ENCODE measurements around the gene VPS37B.
"Not testable (repeated sequence)": the region's sequence is repeated elsewhere in the genome, so short reads cannot be mapped to it uniquely, and the experiment has no call there.

Gene VPS37B

DNA sequence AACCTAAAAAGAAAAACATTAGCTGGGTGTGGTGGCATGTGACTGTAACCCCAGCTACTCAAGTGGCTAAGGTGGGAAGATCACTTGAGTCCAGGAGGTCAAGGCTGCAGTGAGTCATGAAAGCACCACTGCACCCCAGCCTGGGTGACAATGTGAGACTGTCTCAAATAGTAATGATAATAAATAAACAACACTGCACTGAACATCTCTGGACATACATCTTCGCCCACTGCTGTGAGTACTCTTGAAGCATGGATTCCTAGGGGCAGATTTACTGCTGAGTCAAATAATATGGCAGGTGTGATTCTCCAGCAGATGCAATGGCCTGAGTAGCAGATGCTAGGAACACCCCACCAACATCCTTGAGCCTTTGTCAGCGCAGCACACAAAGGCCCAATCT, 46.7 kb upstream of the VPS37B start:
- no peaks in the 10 kb centered on the region for H4K20me1 ChIP-seq (ENCODE audit: insufficient read depth, low read length)
- no peaks in the 10 kb centered on the region for H3K36me3 ChIP-seq (replicated peaks; ENCODE audit: low read depth, low read length)
- H3K4me2 ChIP-seq (ENCODE audit: low read length): no peak overlapping the region
- H3K27ac ChIP-seq (ENCODE audit: low read length): no peak overlapping the region
- H3K9ac ChIP-seq (ENCODE audit: low read length): no peak overlapping the region
- H3K27me3 ChIP-seq (ENCODE audit: low read depth, low read length): peaks cover 10% of the 10 kb centered on the region; the same call in 1 of the 2 replicates
- no peak overlapping the region for H3K4me3 ChIP-seq (ENCODE audit: low read length)
- TF ChIP-seq, protein P1, sequence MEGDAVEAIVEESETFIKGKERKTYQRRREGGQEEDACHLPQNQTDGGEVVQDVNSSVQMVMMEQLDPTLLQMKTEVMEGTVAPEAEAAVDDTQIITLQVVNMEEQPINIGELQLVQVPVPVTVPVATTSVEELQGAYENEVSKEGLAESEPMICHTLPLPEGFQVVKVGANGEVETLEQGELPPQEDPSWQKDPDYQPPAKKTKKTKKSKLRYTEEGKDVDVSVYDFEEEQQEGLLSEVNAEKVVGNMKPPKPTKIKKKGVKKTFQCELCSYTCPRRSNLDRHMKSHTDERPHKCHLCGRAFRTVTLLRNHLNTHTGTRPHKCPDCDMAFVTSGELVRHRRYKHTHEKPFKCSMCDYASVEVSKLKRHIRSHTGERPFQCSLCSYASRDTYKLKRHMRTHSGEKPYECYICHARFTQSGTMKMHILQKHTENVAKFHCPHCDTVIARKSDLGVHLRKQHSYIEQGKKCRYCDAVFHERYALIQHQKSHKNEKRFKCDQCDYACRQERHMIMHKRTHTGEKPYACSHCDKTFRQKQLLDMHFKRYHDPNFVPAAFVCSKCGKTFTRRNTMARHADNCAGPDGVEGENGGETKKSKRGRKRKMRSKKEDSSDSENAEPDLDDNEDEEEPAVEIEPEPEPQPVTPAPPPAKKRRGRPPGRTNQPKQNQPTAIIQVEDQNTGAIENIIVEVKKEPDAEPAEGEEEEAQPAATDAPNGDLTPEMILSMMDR (IDR thresholded peaks at IDR 0.05; ENCODE audit: low read depth, low read length): no peak
- TF ChIP-seq EZH2phosphoT487 (IDR thresholded peaks at IDR 0.05; ENCODE audit: low read depth): no peak
- no peaks in the 10 kb centered on the region for H3K79me2 ChIP-seq (ENCODE audit: low read length)
- H2AFZ ChIP-seq (ENCODE audit: low read depth, low read length): no peak overlapping the region
- H3K9me3 ChIP-seq (ENCODE audit: insufficient read depth, low read length): no peaks in the 10 kb centered on the region
- peaks cover 7% of the 10 kb centered on the region; the same call in 1 of the 2 replicates for H3K4me1 ChIP-seq (ENCODE audit: low read length)

DNA sequence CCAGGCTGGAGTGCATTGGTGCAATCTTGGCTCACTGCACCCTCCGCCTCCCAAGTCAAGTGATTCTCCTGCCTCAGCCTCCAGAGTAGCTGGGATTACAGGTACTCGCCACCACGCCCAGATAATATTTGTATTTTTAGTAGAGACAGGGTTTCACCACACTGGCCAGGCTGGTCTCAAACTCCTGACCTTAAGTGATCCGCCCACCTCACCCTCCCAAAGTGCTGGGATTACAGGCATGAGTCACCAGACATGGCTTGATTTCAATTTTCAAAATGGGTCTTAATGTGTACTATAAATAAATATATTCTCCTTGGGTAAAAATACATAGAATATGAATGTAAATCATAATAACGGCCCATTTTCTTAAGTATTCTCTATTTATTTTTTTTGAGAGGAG, 45.4 kb upstream of the VPS37B start:
- H2AFZ ChIP-seq (ENCODE audit: low read depth, low read length); H3K9me3 ChIP-seq (ENCODE audit: insufficient read depth, low read length); H3K4me3 ChIP-seq (ENCODE audit: low read length); H3K9ac ChIP-seq (ENCODE audit: low read length); H3K4me1 ChIP-seq (ENCODE audit: low read length); H4K20me1 ChIP-seq (ENCODE audit: insufficient read depth, low read length); H3K4me2 ChIP-seq (ENCODE audit: low read length); H3K79me2 ChIP-seq (ENCODE audit: low read length); H3K27ac ChIP-seq (ENCODE audit: low read length); H3K36me3 ChIP-seq (replicated peaks; ENCODE audit: low read depth, low read length); H3K27me3 ChIP-seq (ENCODE audit: low read depth, low read length): not testable (repeated sequence)

DNA sequence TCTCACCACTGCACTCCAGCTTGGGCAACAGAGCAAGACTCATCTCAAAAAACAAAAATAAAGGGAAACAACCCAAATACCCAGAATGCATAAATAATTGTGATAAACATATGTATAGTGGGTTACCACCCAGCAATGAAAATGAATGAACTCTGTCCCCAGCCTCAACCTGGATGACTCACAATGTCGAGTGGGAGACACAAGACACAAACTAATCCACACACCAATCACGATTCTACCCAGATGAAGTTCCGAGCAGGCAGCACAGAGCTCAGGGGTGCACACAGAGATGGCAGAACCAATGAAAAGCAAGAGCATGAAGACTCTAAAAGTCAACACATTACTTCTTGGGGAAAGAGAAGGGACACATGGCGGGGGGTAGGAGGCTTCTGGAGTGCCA, 43.2 kb upstream of the VPS37B start:
- Histone ChIP-seq H3K9me3 (ENCODE audit: insufficient read depth, low read length) (no peaks in the 10 kb centered on the region), H3K27ac (ENCODE audit: low read length) (no peak overlapping the region), H3K4me3 (ENCODE audit: low read length) (no peak overlapping the region), H2AFZ (ENCODE audit: low read depth, low read length) (no peak overlapping the region), H3K27me3 (ENCODE audit: low read depth, low read length) (peaks cover 4% of the 10 kb centered on the region; the same call in 1 of the 2 replicates), H3K4me1 (ENCODE audit: low read length) (peaks cover 3% of the 10 kb centered on the region; the same call in 1 of the 2 replicates), H3K79me2 (ENCODE audit: low read length) (no peaks in the 10 kb centered on the region), H3K9ac (ENCODE audit: low read length) (no peak overlapping the region), H4K20me1 (ENCODE audit: insufficient read depth, low read length) (no peaks in the 10 kb centered on the region), H3K36me3 (replicated peaks; ENCODE audit: low read depth, low read length) (no peaks in the 10 kb centered on the region), H3K4me2 (ENCODE audit: low read length) (no peak overlapping the region)
- TF ChIP-seq, protein P1 (IDR thresholded peaks at IDR 0.05; ENCODE audit: low read depth, low read length): no peak
- TF ChIP-seq EZH2phosphoT487 (IDR thresholded peaks at IDR 0.05; ENCODE audit: low read depth): no peak

DNA sequence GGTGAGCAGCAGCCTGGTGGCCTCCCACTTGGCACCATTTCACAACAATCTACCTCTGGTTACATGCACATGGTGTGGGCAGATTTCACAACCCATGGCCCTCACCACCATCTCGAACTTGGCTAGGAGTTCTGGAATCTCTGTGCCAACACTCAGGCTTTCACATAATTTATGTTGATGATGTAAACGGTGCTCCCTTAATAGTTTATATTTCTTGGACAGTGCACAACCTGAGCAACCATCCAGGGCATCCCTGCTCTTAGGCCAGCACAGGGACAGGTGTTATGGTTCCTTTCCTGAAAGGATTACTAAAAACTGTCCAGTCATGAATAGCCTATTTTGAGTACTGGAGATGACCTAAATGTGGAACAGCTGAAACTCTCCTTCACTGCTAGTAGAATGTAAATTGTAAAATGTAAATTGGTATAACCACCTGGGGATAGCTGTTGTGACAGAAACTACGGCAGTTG, 41.7 kb upstream of the VPS37B start:
- Histone ChIP-seq H3K4me3 (ENCODE audit: low read length) (no peak overlapping the region), H3K9me3 (ENCODE audit: insufficient read depth, low read length) (no peaks in the 10 kb centered on the region), H4K20me1 (ENCODE audit: insufficient read depth, low read length) (no peaks in the 10 kb centered on the region), H3K27ac (ENCODE audit: low read length) (no peak overlapping the region), H3K27me3 (ENCODE audit: low read depth, low read length) (peaks cover 11% of the 10 kb centered on the region), H2AFZ (ENCODE audit: low read depth, low read length) (no peak overlapping the region), H3K4me2 (ENCODE audit: low read length) (no peak overlapping the region), H3K4me1 (ENCODE audit: low read length) (peaks cover 4% of the 10 kb centered on the region; the same call in 1 of the 2 replicates), H3K36me3 (replicated peaks; ENCODE audit: low read depth, low read length) (no peaks in the 10 kb centered on the region), H3K9ac (ENCODE audit: low read length) (no peak overlapping the region), H3K79me2 (ENCODE audit: low read length) (no peaks in the 10 kb centered on the region)
- no peak for TF ChIP-seq EZH2phosphoT487 (IDR thresholded peaks at IDR 0.05; ENCODE audit: low read depth)
- TF ChIP-seq, protein P1 (IDR thresholded peaks at IDR 0.05; ENCODE audit: low read depth, low read length): no peak
